Adipocyte (in vitro differentiated cells): ENCODE results near the gene MEX3C.
A peak's percentile ranks its signal among the peaks of the same experiment; 100 is the strongest.

Experiments
- DNase-seq: peaks from one replicate; pipeline ENCODE4 v3.0.0-alpha.2; 2015; ENCODE audit warnings: low read depth
- H3K27me3 ChIP-seq: replicated peaks from 2 replicates; pipeline ENCODE4 v1.7.0; 2013; ENCODE audit warnings: mild to moderate bottlenecking, low read length, moderate library complexity; ENCODE audit not compliant: control insufficient read depth, insufficient read depth
- H3K36me3 ChIP-seq: 2 replicates; pipeline ENCODE4 v1.7.0; 2013; ENCODE audit warnings: low read length, mild to moderate bottlenecking, moderate library complexity; ENCODE audit not compliant: control insufficient read depth, insufficient read depth, severe bottlenecking
- H3K4me1 ChIP-seq: 2 replicates; pipeline ENCODE4 v1.7.0; 2013; ENCODE audit warnings: mild to moderate bottlenecking, low read length, moderate library complexity; ENCODE audit not compliant: control insufficient read depth, insufficient read depth
- H3K4me3 ChIP-seq: 2 replicates; pipeline ENCODE4 v1.7.0; 2013; ENCODE audit warnings: mild to moderate bottlenecking, low read length, moderate library complexity
- H3K9ac ChIP-seq: 2 replicates; pipeline ENCODE4 v1.7.0; 2013; ENCODE audit warnings: mild to moderate bottlenecking, low read length, moderate library complexity
- H3K9me3 ChIP-seq: 2 replicates; pipeline ENCODE4 v1.7.0; 2013; ENCODE audit warnings: mild to moderate bottlenecking, low read length, moderate library complexity; ENCODE audit not compliant: control insufficient read depth

MEX3C gene

GRCh38 chr18:51133580-51134160 lies 63.8 kb downstream of the MEX3C start:
- Histone ChIP-seq H3K4me3 (no peak overlapping the region), H3K36me3 (no peaks in the 10 kb centered on the region), H3K4me1 (peaks cover 7% of the 10 kb centered on the region), H3K27me3 (no peaks in the 10 kb centered on the region), H3K9me3 (no peaks in the 10 kb centered on the region), H3K9ac (no peak overlapping the region)
- DNase-seq, result no peak

GRCh38 chr18:51132256-51132935 lies 65.1 kb downstream of the MEX3C start:
- no peak overlapping the region for H3K4me3 ChIP-seq
- DNase-seq, result no peak
- no peaks in the 10 kb centered on the region for H3K27me3 ChIP-seq
- H3K9ac ChIP-seq, result no peak overlapping the region
- H3K4me1 ChIP-seq, result peaks cover 7% of the 10 kb centered on the region
- H3K9me3 ChIP-seq, result no peaks in the 10 kb centered on the region
- no peaks in the 10 kb centered on the region for H3K36me3 ChIP-seq

GRCh38 chr18:51128533-51128932 lies 68.9 kb downstream of the MEX3C start:
- Histone ChIP-seq H3K9ac (no peak overlapping the region), H3K4me1 (peaks cover 3% of the 10 kb centered on the region), H3K9me3 (no peaks in the 10 kb centered on the region), H3K27me3 (no peaks in the 10 kb centered on the region), H3K36me3 (no peaks in the 10 kb centered on the region), H3K4me3 (no peak overlapping the region)
- no peak for DNase-seq

GRCh38 chr18:51127664-51128063 lies 69.8 kb downstream of the MEX3C start:
- no peaks in the 10 kb centered on the region for H3K36me3 ChIP-seq
- H3K27me3 ChIP-seq, result no peaks in the 10 kb centered on the region
- no peak overlapping the region for H3K9ac ChIP-seq
- peak; percentile 8 for DNase-seq
- no peak overlapping the region for H3K4me3 ChIP-seq
- H3K4me1 ChIP-seq, result no peaks in the 10 kb centered on the region
- H3K9me3 ChIP-seq, result no peaks in the 10 kb centered on the region

GRCh38 chr18:51125976-51126375 lies 71.5 kb downstream of the MEX3C start:
- no peaks in the 10 kb centered on the region for H3K27me3 ChIP-seq
- no peaks in the 10 kb centered on the region for H3K4me1 ChIP-seq
- DNase-seq, result no peak
- no peak overlapping the region for H3K4me3 ChIP-seq
- no peaks in the 10 kb centered on the region for H3K9me3 ChIP-seq
- H3K36me3 ChIP-seq, result no peaks in the 10 kb centered on the region
- H3K9ac ChIP-seq, result no peak overlapping the region
